A673 (cell line): ENCODE measurements around the gene RAPGEF4.

ENCODE experiments used
- EZH2 ChIP-seq: fragments of 200-600 bp; sonication (generic); IDR thresholded peaks from 2 replicates; pipeline ENCODE4 v1.6.1; 2017; ENCODE audit warnings: borderline replicate concordance, low read depth, mild to moderate bottlenecking, mixed read lengths, antibody characterized with exemption, low read length; ENCODE audit not compliant: poor library complexity, severe bottlenecking
- TF ChIP-seq, protein P1 (sequence below): fragments of 300-800, 200-600 bp; sonication (generic); conservative IDR thresholded peaks from 2 replicates; pipeline ENCODE4 v1.5.1; 2017; ENCODE audit warnings: low read depth, mild to moderate bottlenecking, antibody characterized with exemption, low read length, moderate library complexity, mixed read lengths

DNA sequence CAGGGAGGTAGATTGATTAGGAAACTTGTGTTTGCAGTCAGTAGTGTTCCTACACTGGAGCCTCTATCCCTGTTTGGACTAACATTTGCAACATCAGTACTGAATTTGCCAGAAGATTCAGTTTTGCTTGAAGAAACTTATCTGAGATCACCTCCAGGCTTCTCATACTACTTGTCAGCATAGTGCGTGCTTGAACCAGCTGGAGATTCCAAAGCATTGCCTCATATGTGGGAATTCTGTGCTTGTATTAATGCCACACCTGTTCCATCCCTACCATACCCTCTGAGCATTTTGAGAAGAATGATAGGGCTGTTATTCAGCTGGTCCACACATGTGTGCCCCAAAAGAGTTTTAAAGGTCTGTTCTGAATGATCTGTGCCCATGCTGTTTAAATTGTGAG lies 148.7 kb downstream of the RAPGEF4 start:
- TF ChIP-seq, protein P1, sequence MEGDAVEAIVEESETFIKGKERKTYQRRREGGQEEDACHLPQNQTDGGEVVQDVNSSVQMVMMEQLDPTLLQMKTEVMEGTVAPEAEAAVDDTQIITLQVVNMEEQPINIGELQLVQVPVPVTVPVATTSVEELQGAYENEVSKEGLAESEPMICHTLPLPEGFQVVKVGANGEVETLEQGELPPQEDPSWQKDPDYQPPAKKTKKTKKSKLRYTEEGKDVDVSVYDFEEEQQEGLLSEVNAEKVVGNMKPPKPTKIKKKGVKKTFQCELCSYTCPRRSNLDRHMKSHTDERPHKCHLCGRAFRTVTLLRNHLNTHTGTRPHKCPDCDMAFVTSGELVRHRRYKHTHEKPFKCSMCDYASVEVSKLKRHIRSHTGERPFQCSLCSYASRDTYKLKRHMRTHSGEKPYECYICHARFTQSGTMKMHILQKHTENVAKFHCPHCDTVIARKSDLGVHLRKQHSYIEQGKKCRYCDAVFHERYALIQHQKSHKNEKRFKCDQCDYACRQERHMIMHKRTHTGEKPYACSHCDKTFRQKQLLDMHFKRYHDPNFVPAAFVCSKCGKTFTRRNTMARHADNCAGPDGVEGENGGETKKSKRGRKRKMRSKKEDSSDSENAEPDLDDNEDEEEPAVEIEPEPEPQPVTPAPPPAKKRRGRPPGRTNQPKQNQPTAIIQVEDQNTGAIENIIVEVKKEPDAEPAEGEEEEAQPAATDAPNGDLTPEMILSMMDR: no peak
- no peak for TF ChIP-seq EZH2
